Right forelimb (tissue), 1 donor: ENCODE data around the gene LAMA4.
A peak's percentile ranks its signal among the peaks of the same experiment; 100 is the strongest.
"Not testable (repeated sequence)": the region's sequence is repeated elsewhere in the genome, so short reads cannot be mapped to it uniquely, and the experiment has no call there.

ENCODE experiments used
- DNase-seq: peaks from one replicate; pipeline ENCODE4 v3.0.0-alpha.2; 2018

The LAMA4 gene

GRCh38 chr6:112141707-112142106, 112.7 kb downstream of the LAMA4 start:
- no peak for DNase-seq

DNA sequence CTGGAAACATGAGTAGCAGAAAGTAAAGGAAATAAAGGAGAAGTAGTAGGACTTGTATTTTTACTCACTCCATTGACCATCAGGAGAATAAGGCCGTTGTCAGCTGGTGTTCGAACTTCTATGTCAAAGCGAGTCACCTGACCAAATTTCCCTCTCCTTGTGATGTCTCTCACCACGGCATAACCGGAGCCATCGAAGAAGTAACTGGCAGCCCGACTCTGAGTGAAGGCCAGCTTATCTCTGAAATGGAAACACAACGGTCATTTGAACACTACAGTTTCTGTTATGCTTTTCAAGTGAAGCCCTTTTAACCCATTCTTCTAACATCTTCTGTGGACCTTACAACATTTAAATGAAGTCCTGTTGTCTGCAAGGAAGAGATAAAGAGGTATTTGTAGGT, 115.3 kb downstream of the LAMA4 start:
- DNase-seq, result no peak

DNA sequence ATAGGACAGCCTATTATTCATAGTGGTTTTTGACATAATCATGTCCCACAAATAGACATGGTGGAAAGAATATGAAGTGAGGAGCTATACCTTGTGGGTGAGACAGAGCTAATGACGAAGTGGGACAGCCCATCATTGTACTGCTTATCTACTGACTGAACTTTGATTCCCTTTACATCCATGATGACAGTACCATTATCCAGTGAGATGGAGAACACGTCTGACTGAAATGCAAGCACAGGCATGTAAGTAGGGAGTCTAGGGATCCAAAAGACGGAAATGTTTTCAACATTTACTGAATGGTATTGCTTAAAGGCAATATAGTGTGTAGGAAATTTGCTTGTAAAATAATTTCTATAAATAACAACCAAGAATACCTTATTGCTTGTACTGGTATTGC, 123.5 kb downstream of the LAMA4 start:
- no peak for DNase-seq

DNA sequence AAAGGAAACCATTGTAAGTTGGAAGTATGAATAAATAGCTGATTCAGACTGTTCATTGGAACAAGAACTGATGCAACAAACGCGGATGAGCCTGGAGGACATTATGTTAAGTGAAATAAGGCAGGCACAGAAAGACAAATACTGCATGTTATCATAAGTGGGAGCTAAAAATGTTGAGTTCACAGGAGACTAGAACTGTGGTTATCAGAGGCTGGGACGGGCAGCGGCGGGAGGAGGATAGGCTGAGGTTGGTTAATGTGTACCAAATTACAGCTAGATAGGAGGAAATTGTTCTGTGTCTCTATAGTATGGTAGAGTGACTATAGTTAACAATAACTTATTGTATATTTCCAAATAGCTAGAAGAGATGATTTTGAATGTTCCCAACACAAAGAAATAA, 126.2 kb downstream of the LAMA4 start:
- no peak for DNase-seq

- DNase-seq, result no peak
Measured at GRCh38 chr6:112123982-112124381, 130.4 kb downstream of the LAMA4 start.

GRCh38 chr6:112122756-112123155, 131.6 kb downstream of the LAMA4 start:
- no peak for DNase-seq

- DNase-seq, result no peak
Measured at GRCh38 chr6:112118034-112118433, 136.3 kb downstream of the LAMA4 start.

DNA sequence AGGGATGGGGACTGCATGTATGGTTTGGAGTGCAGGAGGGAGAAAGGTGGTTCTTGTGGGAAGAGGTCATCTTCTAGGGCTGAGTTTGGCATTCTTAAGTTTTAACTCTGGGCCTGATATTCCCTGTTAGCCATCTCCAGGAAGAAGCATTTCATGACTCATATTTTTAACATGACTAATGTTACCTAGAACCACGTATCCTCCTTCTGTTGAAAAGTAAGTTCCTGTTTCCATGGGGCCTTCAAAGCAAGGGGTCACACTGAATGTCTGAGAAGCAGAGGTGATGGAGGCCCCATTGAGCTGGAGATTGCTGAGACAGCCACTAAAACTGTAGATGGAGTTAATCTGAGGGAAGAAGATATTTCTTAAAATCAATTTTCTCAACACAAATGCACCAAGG, 136.8 kb downstream of the LAMA4 start:
- no peak for DNase-seq

DNA sequence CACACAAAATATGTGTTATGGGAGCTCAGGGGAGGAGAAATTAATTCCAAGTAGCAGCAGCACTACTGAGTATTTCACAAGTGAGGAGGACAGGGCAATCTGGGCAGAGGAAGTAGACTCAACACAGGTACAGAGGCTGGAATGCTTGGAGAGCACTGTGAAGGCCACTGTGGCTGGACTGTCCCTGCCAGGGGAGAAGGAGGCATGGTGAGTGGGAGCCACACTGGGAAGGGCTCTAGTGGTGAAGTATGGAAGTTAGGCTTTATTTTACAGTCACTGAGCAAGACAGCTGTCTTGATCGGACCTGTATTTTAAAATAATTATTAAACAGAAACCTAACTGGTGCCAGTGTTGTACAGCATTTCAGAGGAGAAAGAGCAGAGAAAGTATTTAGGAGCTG, 138.1 kb downstream of the LAMA4 start:
- no peak for DNase-seq

DNA sequence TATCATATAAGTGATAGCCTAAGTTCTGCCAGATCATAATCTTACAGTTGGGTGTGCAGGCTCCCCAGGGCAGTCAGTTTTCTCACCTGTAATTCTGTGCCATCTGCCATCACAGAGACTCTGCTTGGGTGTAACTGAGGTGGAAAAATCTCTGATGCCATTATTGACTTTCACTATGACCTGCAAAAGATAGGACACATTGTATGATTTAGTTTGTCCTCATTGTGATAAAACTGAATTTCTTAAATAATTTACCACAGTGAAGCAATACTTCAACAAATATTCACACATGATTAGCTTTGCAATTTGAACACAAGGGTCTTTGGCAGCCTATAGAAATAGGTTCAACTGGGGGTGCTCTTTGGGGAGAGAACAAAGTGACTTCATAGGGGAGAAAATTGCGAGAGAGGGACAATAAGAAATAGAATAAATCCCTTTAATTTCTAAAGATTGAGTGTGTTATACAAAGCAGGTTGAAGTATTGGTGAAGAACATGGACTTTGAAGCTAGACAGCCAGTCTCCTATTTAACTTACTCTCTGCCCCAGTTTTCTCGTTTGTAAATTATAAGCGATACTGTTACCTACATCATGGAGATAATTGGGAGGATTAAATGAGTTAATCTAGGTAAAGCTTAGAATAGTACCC, 139.7 kb downstream of the LAMA4 start:
- DNase-seq, result no peak

GRCh38 chr6:112113918-112114317, 140.4 kb downstream of the LAMA4 start:
- no peak for DNase-seq

- no peak for DNase-seq
Measured at GRCh38 chr6:112113431-112113830, 140.9 kb downstream of the LAMA4 start.

GRCh38 chr6:112109262-112109661, 145.1 kb downstream of the LAMA4 start:
- no peak for DNase-seq

GRCh38 chr6:112106562-112106961, 147.8 kb downstream of the LAMA4 start:
- DNase-seq, result no peak

- DNase-seq, result not testable (repeated sequence)
Measured at GRCh38 chr6:112106026-112106425, 148.3 kb downstream of the LAMA4 start.

DNA sequence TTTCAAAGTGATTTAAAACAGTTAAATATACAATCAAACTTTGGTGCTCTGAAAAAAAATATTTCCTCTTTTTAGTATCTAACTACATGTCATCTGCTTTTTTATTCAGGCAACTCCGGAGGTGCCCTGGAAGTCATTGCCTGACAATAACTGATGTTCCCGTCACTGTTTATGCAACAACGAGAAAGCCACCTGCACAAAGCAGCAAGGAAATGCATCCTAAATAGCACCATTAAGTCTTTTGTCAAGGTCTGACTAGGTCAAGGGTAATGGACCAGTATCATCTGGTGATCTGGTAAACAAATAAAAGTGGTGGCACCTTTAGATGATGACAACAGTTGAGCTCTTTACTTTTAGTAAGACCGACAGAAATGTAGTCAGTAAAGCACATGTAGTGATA, 153.8 kb downstream of the LAMA4 start:
- no peak for DNase-seq

DNA sequence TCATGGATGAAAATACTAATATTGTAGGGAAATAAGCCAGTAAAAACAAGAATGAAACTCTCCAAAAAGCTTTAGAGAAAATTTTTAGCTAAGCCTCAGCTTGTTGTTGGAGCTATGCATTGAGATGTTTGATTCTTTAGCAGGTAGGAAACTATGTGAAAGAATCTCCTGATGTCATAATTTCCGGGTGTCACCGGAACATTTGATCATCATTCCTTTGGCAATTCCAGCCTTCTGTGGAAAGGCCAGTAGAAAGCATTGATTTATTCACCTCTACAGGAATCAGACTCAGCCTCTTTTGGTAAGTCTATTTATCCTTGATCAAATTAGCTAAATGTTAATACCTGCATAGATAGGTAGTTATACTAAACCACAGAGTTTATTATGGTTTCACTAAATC, 157.5 kb downstream of the LAMA4 start:
- DNase-seq, result no peak

GRCh38 chr6:112087916-112088315, 166.5 kb downstream of the LAMA4 start:
- DNase-seq, result no peak

DNA sequence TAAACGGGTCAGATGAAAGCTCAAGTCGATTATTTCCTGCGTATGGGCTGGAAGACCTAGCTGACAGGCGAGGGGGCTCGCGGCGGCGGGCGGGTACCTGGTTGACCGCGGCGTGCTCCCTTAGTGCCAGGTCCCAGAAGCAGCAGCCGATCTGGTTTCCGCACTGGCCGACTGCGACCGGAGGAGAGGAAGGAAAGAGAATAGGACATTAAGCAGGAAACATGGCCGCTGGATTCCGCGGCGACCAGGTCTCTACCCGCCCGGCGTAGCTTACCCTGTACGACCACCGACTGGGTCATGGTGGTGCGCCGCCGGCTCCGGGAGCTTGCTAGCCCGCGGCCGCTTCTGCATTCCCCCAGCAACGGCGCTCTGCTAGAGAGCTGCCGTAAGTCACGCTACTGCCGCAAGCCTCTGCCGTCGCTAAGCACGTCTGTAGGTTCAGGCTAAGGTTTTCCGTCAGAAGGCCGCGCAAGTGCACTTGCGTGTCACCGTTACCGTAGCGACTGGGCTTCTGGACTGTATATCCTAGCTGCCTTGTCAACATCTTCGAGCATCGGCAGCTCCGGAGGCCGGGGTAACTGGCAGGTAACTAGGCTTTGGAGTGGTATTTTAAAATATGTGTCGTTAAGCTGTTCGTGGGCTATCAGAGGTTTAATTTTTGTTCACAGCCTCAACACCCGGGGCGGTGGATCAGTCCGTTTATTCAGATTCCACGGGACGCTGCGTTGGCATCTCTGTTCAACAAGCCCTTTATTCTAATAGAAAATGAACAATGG, 167.0 kb downstream of the LAMA4 start, which contains the start of the genes FAM229B and TUBE1:
Gene FAM229B, plus strand, starts transcription at position 456 of the 776 bp plus-strand sequence. CDS start 11,693 bp downstream, outside the sequence.
Gene TUBE1, minus strand, starts transcription at position 347 of the 776 bp plus-strand sequence. Its CDS starts 48 bp downstream, at position 299.
- peak; percentile 90 for DNase-seq

- DNase-seq, result no peak
Measured at GRCh38 chr6:112086744-112087135, 167.6 kb downstream of the LAMA4 start.

GRCh38 chr6:112085286-112086065, 168.9 kb downstream of the LAMA4 start:
- DNase-seq, result no peak

DNA sequence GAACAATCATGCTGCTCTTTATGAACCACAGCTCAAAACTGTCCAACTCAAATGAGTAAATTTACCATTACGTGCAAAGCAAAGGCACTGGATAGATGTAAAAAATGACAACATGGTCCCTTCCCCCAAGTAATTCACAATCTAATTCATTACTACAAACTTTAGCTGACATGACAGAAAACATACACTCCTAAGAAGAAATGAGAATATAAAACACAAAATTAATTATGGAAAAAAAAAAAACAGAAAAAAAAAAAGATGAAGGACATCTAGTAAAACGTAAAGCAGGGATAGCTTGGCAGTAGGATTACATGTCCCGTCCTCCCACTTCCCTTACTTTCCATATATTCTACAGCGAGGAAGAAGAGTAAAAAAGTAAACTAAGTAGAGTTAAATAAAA, 172.8 kb downstream of the LAMA4 start:
- no peak for DNase-seq

DNA sequence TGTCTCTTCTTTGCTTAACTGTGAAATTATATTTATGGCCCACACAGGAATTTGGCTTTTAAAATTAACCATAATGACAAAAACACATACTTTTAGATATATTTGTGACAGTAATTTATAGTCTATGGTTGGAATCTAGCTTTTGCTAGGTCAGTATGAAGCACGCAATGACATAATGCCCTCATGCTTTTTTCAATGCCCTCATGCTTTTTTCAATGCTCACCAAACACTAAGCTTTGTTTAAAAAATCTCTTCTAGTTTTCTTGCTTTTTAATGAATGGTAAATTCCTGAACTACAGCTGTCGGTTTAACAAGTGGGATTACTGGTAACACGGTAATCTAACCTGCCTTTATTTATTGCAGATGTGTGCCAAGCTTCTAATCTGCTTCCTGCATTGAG, 187.8 kb downstream of the LAMA4 start:
- DNase-seq, result no peak
